Stimulated activated CD8-positive, alpha-beta memory T cell treated with anti-CD3 and anti-CD28 coated beads, Interleukin-7, amount 100 ng/mL, for 4 hours (primary cell): Measurements from ENCODE around the gene DNASE1.

Source experiments
- DNase-seq, 2 donors: peaks; one replicate each; pipeline ENCODE4 v3.0.0-alpha.2; 2020; ENCODE audit warnings: low read depth in 2 of 2

Gene DNASE1

GRCh38 chr16:3695610-3696369 lies 41.3 kb downstream of the DNASE1 start:
- no peak for DNase-seq

- DNase-seq = no peak
Measured at GRCh38 chr16:3696425-3697218, 42.1 kb downstream of the DNASE1 start.

DNA sequence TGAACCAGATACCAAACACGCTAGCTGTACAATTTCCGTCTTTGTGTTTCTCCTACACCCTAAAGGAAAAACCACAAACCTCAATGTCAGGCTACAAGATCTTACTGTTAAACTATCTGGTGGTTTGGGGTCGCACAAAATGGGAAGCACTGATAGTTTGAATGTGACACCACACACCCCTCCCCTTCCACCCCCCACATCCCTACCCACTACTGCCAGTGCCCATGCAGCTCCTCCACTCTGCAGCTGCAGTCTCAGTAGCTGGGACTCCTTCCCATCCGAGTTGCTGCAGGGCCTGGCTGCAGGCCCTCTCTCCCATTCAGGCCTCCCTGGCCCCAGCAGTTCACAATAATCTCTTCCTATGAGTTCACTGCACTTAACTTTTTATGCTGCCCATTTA lies 44.5 kb downstream of the DNASE1 start:
- no peak for DNase-seq

GRCh38 chr16:3701531-3701930 lies 47.0 kb downstream of the DNASE1 start:
- DNase-seq = no peak

DNA sequence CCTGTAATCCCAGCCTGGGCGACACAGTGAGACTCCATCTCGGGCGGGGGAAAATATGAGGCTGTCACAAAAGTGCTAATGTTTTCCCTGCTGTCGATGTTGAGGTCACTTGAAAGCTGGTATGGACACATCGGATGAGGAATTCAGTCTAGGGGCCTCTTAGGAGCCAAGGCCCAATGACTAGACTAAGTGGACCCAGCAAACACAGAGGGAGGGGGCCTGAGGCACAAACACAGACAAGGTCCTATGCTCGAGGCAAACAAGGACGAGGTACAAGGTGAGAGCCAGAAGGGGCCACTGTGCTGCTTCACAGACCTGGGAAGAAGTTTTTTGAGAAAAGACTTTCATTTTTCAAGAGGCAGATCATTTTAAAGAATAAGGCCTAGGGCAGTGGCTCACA lies 47.6 kb downstream of the DNASE1 start:
- DNase-seq = no peak

DNA sequence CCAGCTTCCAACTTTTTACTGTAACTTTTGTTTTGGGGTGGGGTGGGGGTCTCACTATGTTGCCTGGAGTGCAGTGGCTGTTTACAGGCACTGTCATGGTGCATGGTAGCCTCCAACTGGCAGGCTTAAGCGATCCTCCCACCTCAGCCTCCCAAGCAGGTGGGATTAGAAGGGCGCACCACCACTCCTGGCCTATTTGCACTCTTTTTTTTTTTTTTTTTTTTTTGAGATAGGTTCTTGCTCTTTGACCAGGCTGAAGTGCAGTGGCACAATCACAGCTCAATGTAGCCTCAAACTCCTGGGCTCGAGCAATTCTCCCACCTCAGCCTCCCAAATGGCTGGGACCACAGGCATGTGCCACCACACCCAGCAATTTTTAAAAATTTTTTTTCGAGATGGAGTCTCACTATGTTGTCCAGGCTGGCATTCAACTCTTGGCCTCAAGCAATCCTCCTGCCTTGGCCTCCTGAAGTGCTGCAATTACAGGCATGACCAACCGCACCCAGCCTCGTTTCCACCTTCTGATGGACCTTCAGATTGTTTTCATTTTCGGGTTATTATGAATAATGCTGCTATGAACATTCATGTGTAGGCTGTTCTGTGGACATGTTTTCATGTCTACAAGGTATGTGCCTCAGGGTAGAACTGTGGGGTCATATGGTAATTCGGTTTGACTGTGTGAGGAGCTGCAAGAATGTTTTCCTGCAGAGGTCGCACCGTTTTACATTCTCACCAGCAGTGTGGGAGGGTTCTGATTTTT lies 51.9 kb downstream of the DNASE1 start:
- no peak for DNase-seq
